Measurements from ENCODE around the gene CDK2AP2. TPM values are rescaled to one million over a fixed set of nuclear protein-coding genes. Genes with fewer than 3 reads are reported as not detected.
A peak's percentile ranks its signal among the peaks of the same experiment; 100 is the strongest.

Gene CDK2AP2
- polyA plus RNA-seq, 2 of the 4 experiments (the other 2 are of a cell fraction) = 36.6 to 53.1 TPM

GRCh38 chr11:67464411-67465188 lies 43.4 kb downstream of the CDK2AP2 start (continued):
- TF ChIP-seq HMGXB4 (CRISPR knock-in tag; IDR thresholded peaks at IDR 0.05; ENCODE audit: borderline replicate concordance) = no peak

GRCh38 chr11:67463680-67464410 lies 44.1 kb downstream of the CDK2AP2 start:
- Histone ChIP-seq H3K4me2 (peak overlapping the region; percentile 88), H3K27ac (peak overlapping the region; percentile 95 to 99), H3K4me1 (peaks cover 34% of the 10 kb centered on the region), H3K4me3 (peak overlapping the region; percentile 73), H3K9me3 (no peaks in the 10 kb centered on the region)
- ATAC-seq (peak; percentile 78 to 82), DNase-seq (ENCODE audit: low read depth in 1 of 2, low spot score in 1 of 2) (peak; percentile 90 to 91), FAIRE-seq (no peak)
- 59% methylated on average over 9 of the region's 20 CpGs for WGBS (ENCODE audit: missing lambda C conversion rate)
- CTCF ChIA-PET = interaction anchor here (0.7 kb wide), 1 partner anchor 12 kb away, joined by 4 read pairs; no protein-coding TSS in a partner anchor
- POLR2A ChIA-PET = interaction anchor here (0.7 to 1.0 kb wide), 2 partner anchors 19 to 110 kb away, joined by 3 to 4 read pairs; partner anchors contain the start of genes AIP and POLD4
- TF ChIP-seq FOSL2 (IDR thresholded peaks at IDR 0.05) = peak; percentile 52; the same call in 1 of the 2 replicates
- peak; percentile 97 for TF ChIP-seq FOSL2 (CRISPR knock-in tag; IDR thresholded peaks at IDR 0.05)
- TF ChIP-seq ESRRA (IDR thresholded peaks at IDR 0.05; ENCODE audit: borderline replicate concordance, low read length) = no peak
- TF ChIP-seq ZNF302 (CRISPR knock-in tag; IDR thresholded peaks at IDR 0.05) = no peak
- TF ChIP-seq BHLHE40 (IDR thresholded peaks at IDR 0.05; ENCODE audit: low read depth, low read length) = no peak
- TF ChIP-seq RNF2 (IDR thresholded peaks at IDR 0.05; ENCODE audit: borderline replicate concordance, low read depth) = no peak; the same call in 1 of the 2 replicates
- no peak; the same call in 2 of the 3 replicates for TF ChIP-seq SMC3 (IDR thresholded peaks at IDR 0.05)
- no peak for TF ChIP-seq EHMT2 (IDR thresholded peaks at IDR 0.05; ENCODE audit: low read depth)
- no peak for TF ChIP-seq HDAC2 (IDR thresholded peaks at IDR 0.05)
- TF ChIP-seq ZSCAN20 (CRISPR knock-in tag; IDR thresholded peaks at IDR 0.05) = no peak
- TF ChIP-seq TP53 (CRISPR knock-in tag; IDR thresholded peaks at IDR 0.05) = peak; percentile 84; the same call in 1 of the 2 replicates
- TF ChIP-seq FOXS1 (CRISPR knock-in tag; IDR thresholded peaks at IDR 0.05) = no peak
- TF ChIP-seq GATA3 (IDR thresholded peaks at IDR 0.05; ENCODE audit: borderline replicate concordance) = no peak
- TF ChIP-seq HES2 (IDR thresholded peaks at IDR 0.05) = no peak
- TF ChIP-seq CHD4 (IDR thresholded peaks at IDR 0.05; ENCODE audit: borderline replicate concordance) = no peak
- TF ChIP-seq NFE2L2 (conservative IDR thresholded peaks at IDR 0.05; ENCODE audit: low read length) = no peak
- no peak; the same call in 1 of the 2 replicates for TF ChIP-seq NPAS2 (CRISPR knock-in tag; IDR thresholded peaks at IDR 0.05; ENCODE audit: borderline replicate concordance)
- TF ChIP-seq EP300 (IDR thresholded peaks at IDR 0.05) = no peak; a peak in 1 of 5 replicates
- no peak for TF ChIP-seq SREBF2 (IDR thresholded peaks at IDR 0.05)
- TF ChIP-seq FOSB (CRISPR knock-in tag; IDR thresholded peaks at IDR 0.05) = no peak
- TF ChIP-seq JUN (IDR thresholded peaks at IDR 0.05) = peak in 1 of 2 experiments; percentile 35; a peak in 2 of 5 replicates
- TF ChIP-seq CTCF (IDR thresholded peaks at IDR 0.05) = no peak
- no peak for TF ChIP-seq MAZ (IDR thresholded peaks at IDR 0.05; ENCODE audit: borderline replicate concordance, low read depth, low read length)
- peak; percentile 94 for TF ChIP-seq E2F6 (IDR thresholded peaks at IDR 0.05; ENCODE audit: borderline replicate concordance, low read depth)
- TF ChIP-seq MYC (IDR thresholded peaks at IDR 0.05; ENCODE audit: borderline replicate concordance, low read length) = no peak
- no peak for TF ChIP-seq HEYL (CRISPR knock-in tag; IDR thresholded peaks at IDR 0.05)
- TF ChIP-seq RAD21 (conservative IDR thresholded peaks at IDR 0.05 in 1 of 2, IDR thresholded peaks at IDR 0.05 in 1 of 2) = no peak
- TF ChIP-seq TFCP2L1 (CRISPR knock-in tag; IDR thresholded peaks at IDR 0.05) = 0 out of 2 replicates have a peak, but pooled peaks have one; percentile 15
- no peak for TF ChIP-seq HOXA7 (CRISPR knock-in tag; IDR thresholded peaks at IDR 0.05)
- TF ChIP-seq PHF8 (IDR thresholded peaks at IDR 0.05; ENCODE audit: borderline replicate concordance, low read depth) = no peak
- TF ChIP-seq CEBPB (IDR thresholded peaks at IDR 0.05) = no peak
